Stimulated activated CD8-positive, alpha-beta memory T cell treated with anti-CD3 and anti-CD28 coated beads, Interleukin-4, amount 100 ng/mL, for 48 hours (primary cell): ENCODE measurements around the gene CDY1.
"Not testable (repeated sequence)": the region's sequence is repeated elsewhere in the genome, so short reads cannot be mapped to it uniquely, and the experiment has no call there.

Experiments
- DNase-seq: peaks from one replicate; pipeline ENCODE4 v3.0.0-alpha.2; 2020

The CDY1 gene

GRCh38 chrY:25621817-25622216 is at the start of gene CDY1:
TSS of gene CDY1 (plus strand) at chrY:25622117. CDS start at chrY:25622443, 326 bp downstream.
- not testable (repeated sequence) for DNase-seq

GRCh38 chrY:25593336-25593735 is 28.6 kb upstream of the CDY1 start:
- not testable (repeated sequence) for DNase-seq

- DNase-seq, result not testable (repeated sequence)
Measured at GRCh38 chrY:25620209-25620608, 1.7 kb upstream of the CDY1 start.

GRCh38 chrY:25626524-25626923 is 4.6 kb downstream of the CDY1 start:
- not testable (repeated sequence) for DNase-seq

GRCh38 chrY:25630383-25631112 is 8.6 kb downstream of the CDY1 start:
- not testable (repeated sequence) for DNase-seq

GRCh38 chrY:25639852-25640251 is 17.9 kb downstream of the CDY1 start:
- DNase-seq, result not testable (repeated sequence)

- not testable (repeated sequence) for DNase-seq
Measured at GRCh38 chrY:25643024-25643915, 21.4 kb downstream of the CDY1 start.
